Cardiac muscle cell (in vitro differentiated cells and primary cell): Measurements from ENCODE around the gene SRP68. TPM values are rescaled to one million over a fixed set of nuclear protein-coding genes. Genes with fewer than 3 reads are reported as not detected.

Experiments used
- DNase-seq, 2 donors: peaks; one replicate each; pipeline versions ENCODE4 v3.0.0 to v3.0.0-alpha.2; 2010 to 2017; ENCODE audit warnings: low read depth in 1 of 2, low spot score in 1 of 2
- H3K27ac ChIP-seq: fragments of 200-600 bp; sonication (generic); 2 replicates; pipeline ENCODE4 v1.5.1; 2016
- H3K27me3 ChIP-seq: fragments of 200-600 bp; sonication (generic); 2 replicates; pipeline ENCODE4 v1.6.0; 2016; ENCODE audit warnings: control low read depth
- H3K36me3 ChIP-seq: fragments of 200-600 bp; sonication (generic); 2 replicates; pipeline ENCODE4 v1.5.1; 2016; ENCODE audit warnings: control low read depth
- H3K4me1 ChIP-seq: fragments of 200-600 bp; sonication (generic); 2 replicates; pipeline ENCODE4 v1.8.1; 2017; ENCODE audit warnings: low read depth, mild to moderate bottlenecking, mixed run types
- H3K4me3 ChIP-seq: fragments of 200-600 bp; sonication (generic); 2 replicates; pipeline ENCODE4 v1.5.1; 2016; ENCODE audit warnings: mild to moderate bottlenecking
- H3K9me3 ChIP-seq: fragments of 200-600 bp; sonication (generic); 2 replicates; pipeline ENCODE4 v1.5.1; 2017; ENCODE audit warnings: low read depth, mild to moderate bottlenecking, control low read depth
- polyA plus RNA-seq: library from polyadenylated mRNA; unstranded; fragments of >200 nt; fragmentation: Nextera tagmentation; extraction: Ambion mirVana; gene quantifications from 2 replicates; pipeline ENCODE4 v1.2.1, GENCODE V29; 2016
- total RNA-seq: library from RNA; depleted of rRNA; stranded (reverse); fragments of >200 nt; gene quantifications from 2 replicates; pipeline ENCODE4 v1.2.3, GENCODE V29; 2016
- TF ChIP-seq, protein P1 (sequence below): IDR thresholded peaks from 2 replicates; pipeline ENCODE4 v1.5.1; 2012; ENCODE audit warnings: low read depth, mild to moderate bottlenecking, low read length

SRP68 gene
- total and polyA plus RNA-seq, 2 experiments from 2014 or later: 55.4 to 103 TPM

DNA sequence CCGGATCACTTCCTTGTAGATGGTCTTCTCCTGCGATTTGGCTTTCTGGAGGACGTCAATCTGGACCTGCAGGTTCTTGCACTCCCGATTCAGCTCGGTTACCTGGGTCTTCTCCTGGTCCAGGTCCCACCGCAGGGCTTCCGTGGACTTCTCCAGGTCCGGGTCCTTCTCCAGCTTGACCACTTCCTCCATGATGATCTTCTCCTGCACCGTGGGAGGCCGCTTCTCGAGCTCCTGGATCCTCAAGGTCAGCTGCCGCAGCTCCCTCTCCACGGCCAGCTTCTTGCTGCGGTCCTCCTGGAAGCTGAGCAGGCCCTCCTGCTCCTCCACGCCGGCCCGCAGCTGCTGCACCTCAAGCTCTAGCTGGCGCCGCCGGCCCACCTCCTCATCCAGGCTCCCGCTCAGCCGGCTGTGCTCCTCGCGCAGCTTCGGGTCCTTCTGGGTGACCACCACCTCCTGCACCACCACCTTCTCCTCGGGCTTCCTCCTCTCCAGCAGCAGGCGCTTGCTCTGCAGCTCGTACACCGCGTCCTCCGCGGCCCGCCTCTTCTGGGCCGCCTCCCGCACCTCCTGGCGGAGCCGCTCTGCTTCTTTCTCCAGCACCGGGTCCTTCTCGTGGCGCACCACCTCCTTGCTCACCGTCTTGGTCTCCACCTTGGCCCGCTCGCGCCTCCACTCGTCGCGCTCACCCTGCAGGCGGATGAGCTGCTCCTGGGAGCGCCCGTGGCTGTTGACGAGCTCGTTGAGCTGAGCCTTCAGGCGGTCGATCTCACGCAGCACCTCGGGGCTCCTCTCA, 63.5 kb downstream of the SRP68 start:
- H3K4me3 ChIP-seq: no peak overlapping the region
- H3K9me3 ChIP-seq: no peaks in the 10 kb centered on the region
- TF ChIP-seq, protein P1, sequence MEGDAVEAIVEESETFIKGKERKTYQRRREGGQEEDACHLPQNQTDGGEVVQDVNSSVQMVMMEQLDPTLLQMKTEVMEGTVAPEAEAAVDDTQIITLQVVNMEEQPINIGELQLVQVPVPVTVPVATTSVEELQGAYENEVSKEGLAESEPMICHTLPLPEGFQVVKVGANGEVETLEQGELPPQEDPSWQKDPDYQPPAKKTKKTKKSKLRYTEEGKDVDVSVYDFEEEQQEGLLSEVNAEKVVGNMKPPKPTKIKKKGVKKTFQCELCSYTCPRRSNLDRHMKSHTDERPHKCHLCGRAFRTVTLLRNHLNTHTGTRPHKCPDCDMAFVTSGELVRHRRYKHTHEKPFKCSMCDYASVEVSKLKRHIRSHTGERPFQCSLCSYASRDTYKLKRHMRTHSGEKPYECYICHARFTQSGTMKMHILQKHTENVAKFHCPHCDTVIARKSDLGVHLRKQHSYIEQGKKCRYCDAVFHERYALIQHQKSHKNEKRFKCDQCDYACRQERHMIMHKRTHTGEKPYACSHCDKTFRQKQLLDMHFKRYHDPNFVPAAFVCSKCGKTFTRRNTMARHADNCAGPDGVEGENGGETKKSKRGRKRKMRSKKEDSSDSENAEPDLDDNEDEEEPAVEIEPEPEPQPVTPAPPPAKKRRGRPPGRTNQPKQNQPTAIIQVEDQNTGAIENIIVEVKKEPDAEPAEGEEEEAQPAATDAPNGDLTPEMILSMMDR: no peak
- no peaks in the 10 kb centered on the region for H3K27me3 ChIP-seq
- no peak overlapping the region for H3K27ac ChIP-seq
- DNase-seq: no peak
- H3K36me3 ChIP-seq: no peaks in the 10 kb centered on the region
- no peaks in the 10 kb centered on the region for H3K4me1 ChIP-seq

DNA sequence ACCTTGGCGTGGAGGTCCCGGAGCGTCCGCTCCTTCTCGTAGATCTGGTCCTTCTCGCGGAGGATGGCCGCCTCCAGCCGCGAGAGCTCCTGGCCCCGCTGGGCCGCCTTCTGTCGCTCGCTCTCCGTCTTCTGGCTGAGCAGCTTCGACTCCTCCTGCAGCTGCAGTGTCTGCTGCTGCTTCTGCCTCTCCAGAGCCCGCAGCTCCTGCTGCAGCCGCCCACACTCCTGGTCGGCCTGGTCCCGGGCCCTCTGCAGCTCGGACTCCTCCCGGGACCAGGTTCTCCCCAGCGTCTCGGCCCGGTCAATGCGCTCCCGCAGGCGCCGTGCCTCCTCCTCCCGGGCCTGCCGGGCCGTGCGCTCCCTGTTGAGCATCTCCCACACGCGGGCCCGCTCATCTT, 64.1 kb downstream of the SRP68 start:
- Histone ChIP-seq H3K36me3 (no peaks in the 10 kb centered on the region), H3K4me3 (no peak overlapping the region), H3K9me3 (no peaks in the 10 kb centered on the region), H3K27me3 (no peaks in the 10 kb centered on the region), H3K4me1 (no peaks in the 10 kb centered on the region), H3K27ac (no peak overlapping the region)
- DNase-seq: no peak
- TF ChIP-seq, protein P1: no peak

DNA sequence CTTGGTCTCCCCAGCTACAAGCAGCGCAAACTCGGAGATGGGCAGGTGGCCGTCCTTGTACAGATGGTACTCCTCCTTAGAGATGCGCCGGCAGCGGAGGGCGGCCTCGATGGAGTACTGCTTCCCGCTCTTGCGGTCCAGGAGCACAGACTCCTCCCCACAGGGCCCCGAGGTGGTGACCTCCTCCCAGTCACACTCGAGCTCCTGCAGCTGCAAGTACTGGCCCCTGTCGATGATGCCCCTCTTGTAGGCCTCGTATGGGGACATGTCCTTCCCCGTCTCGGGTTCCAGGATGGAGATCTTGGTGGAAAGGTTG, 64.5 kb downstream of the SRP68 start:
- Histone ChIP-seq H3K4me3 (no peak overlapping the region), H3K4me1 (no peaks in the 10 kb centered on the region), H3K36me3 (no peaks in the 10 kb centered on the region), H3K9me3 (no peaks in the 10 kb centered on the region), H3K27ac (no peak overlapping the region), H3K27me3 (no peaks in the 10 kb centered on the region)
- no peak for DNase-seq
- TF ChIP-seq, protein P1: no peak

DNA sequence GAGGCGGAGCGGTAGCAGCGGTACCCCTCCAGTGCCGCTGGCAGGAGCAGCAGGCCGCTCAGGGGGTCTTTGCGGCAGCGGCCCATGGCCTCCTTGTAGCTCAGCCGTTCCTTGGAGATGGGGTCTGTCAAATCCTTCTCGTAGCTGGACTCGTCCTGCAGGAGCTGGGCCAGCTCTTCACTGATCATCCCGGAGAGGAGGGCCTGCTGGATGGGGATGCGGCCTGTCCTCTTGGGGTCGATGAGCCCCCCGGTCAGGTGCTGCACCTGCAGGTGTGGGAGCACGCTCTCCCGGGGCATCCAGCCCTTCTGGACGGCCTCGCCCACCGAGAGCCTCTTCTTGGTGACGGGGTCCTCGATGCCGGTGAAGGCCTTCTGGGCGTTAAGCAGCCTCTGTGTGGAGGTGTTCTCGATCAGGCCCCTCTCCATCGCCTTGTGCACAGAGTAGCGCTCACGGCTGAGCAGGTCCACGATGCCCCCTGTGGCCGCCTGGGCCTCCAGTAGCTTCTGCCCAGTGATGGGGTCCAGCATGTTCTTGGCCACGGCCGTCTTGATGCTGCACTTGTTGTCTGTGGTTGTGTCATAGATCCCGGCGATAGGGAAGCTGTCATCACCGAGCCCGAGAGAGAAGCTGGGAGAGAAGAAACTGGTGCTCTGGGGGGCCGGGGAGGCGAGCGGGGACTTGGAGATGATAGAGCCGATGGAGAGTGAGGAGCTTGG, 65.0 kb downstream of the SRP68 start:
- H3K9me3 ChIP-seq: no peaks in the 10 kb centered on the region
- DNase-seq: no peak
- H3K27ac ChIP-seq: no peak overlapping the region
- TF ChIP-seq, protein P1: no peak
- no peaks in the 10 kb centered on the region for H3K4me1 ChIP-seq
- H3K27me3 ChIP-seq: no peaks in the 10 kb centered on the region
- H3K4me3 ChIP-seq: no peak overlapping the region
- no peaks in the 10 kb centered on the region for H3K36me3 ChIP-seq

DNA sequence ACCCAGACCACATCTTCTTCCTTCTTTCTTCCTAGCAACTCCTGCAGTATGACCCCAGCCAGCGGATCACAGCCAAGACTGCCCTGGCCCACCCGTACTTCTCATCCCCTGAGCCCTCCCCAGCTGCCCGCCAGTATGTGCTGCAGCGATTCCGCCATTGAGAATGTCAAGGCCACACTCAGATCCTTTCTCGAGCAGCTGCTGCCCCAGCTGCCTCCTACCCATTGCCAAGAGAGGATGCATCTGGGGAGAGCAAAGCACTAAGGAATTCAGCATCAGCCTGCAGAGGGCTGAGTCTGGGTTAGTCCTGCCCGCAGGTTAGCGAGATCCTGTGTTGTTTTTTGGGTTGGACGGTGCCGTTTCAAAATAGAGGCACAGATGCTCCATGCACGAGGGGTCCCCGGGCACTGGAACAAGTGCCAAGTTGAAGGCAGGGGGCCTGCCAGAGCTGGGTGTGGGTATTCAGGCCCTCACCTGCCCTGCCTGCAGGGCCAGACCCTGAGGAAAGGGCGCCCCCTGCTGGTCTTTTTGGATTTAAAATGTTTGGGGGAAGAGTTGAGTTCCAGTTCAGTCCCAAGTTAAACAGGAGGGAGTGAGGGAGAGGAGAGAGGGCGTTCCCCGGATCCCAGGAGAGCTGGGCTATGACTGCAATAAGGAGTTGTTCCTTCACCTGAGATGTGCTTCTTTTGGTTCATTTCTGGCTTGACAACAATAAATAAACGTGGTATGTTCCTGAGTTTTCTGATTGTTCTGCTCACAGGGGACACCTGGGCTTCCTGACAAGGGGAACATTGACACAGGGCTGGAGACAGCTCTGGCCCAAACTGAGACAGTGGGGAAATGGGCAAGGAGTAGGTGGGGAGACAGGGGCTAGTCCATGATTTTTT, 66.8 kb downstream of the SRP68 start:
- peak; percentile 71 to 83 for DNase-seq
- H3K4me1 ChIP-seq: no peaks in the 10 kb centered on the region
- H3K36me3 ChIP-seq: no peaks in the 10 kb centered on the region
- H3K4me3 ChIP-seq: no peak overlapping the region
- TF ChIP-seq, protein P1: peak; percentile 57
- H3K27ac ChIP-seq: no peak overlapping the region
- H3K9me3 ChIP-seq: no peaks in the 10 kb centered on the region
- no peaks in the 10 kb centered on the region for H3K27me3 ChIP-seq
